Spleen (tissue), 7 donors: ENCODE measurements around the gene LCP2.

Source experiments
- CTCF ChIP-seq, 11 experiments: fragments of 200-600 bp in 7 of 11; fragments of 450-650 bp in 4 of 11; sonication (generic) in 4 of 11; IDR thresholded peaks in 8 of 11; conservative IDR thresholded peaks in 3 of 11; 1 replicate in 7 of 11; 2 replicates in 4 of 11; pipeline versions ENCODE4 v1.4.0 to v1.8.0; 2016 to 2021; ENCODE audit warnings: antibody characterized with exemption in 11 of 11, inconsistent platforms in 4 of 11, mild to moderate bottlenecking in 1 of 11
- POLR2A ChIP-seq, 3 donors: fragments of 450-650 bp; IDR thresholded peaks; one replicate each; pipeline ENCODE4 v1.5.1; 2017; ENCODE audit warnings: antibody characterized with exemption in 3 of 3, mild to moderate bottlenecking in 1 of 3
- donor health status: DM: no; HTN: no; CAD: no; lungs with moderate emphysema.
- donor health status: DM: no; HTN: no; CAD: no.
- donor health status: DM: no; HTN: no; CAD: no.

- TF ChIP-seq CTCF (IDR thresholded peaks at IDR 0.05 in 8 of 11, conservative IDR thresholded peaks at IDR 0.05 in 3 of 11) (no peak), POLR2A (IDR thresholded peaks at IDR 0.05) (no peak)
Measured at GRCh38 chr5:170263906-170264305, 33.7 kb downstream of the LCP2 start.
